Natural killer cell treated with Interleukin-12 subunit alpha and Interleukin-12 subunit beta and Interleukin-15 and Interleukin-18, amount 100 ng/mL, for 72 hours (primary cell): Measurements from ENCODE around the gene LYRM4. TPM values are rescaled to one million over a fixed set of nuclear protein-coding genes. Genes with fewer than 3 reads are reported as not detected.
"Not testable (repeated sequence)": the region's sequence is repeated elsewhere in the genome, so short reads cannot be mapped to it uniquely, and the experiment has no call there.

Source experiments
- ATAC-seq, 2 donors: fragments of 150-1000 bp; cut with Tn5 transposase in 1 of 2; sonication (Bioruptor Pico), chemical (Tn5 transposase) in 1 of 2; 2 replicates each; pipeline ENCODE4 v1.10.0; 2021
- DNase-seq: peaks from one replicate; pipeline ENCODE4 v3.0.0; 2022; ENCODE audit warnings: low spot score
- H3K27ac Mint-ChIP-seq, 2 donors: 1 replicate in 1 of 2; 2 replicates in 1 of 2; pipeline ENCODE4 v1.8.0; 2022; ENCODE audit warnings: mixed read lengths in 2 of 2, mild to moderate bottlenecking in 1 of 2, moderate library complexity in 1 of 2
- H3K27me3 Mint-ChIP-seq, 2 donors: 1 replicate in 1 of 2; 2 replicates in 1 of 2; pipeline ENCODE4 v1.8.0; 2022; ENCODE audit warnings: mixed read lengths in 2 of 2
- H3K36me3 Mint-ChIP-seq: one replicate; pipeline ENCODE4 v1.8.0; 2022; ENCODE audit warnings: mixed read lengths
- H3K4me1 Mint-ChIP-seq, 2 donors: 1 replicate in 1 of 2; 2 replicates in 1 of 2; pipeline ENCODE4 v1.8.0; 2022; ENCODE audit warnings: low read depth in 2 of 2, mixed read lengths in 2 of 2, mild to moderate bottlenecking in 1 of 2
- H3K4me3 Mint-ChIP-seq: one replicate; pipeline ENCODE4 v1.8.0; 2022; ENCODE audit warnings: mixed read lengths
- H3K9me3 Mint-ChIP-seq: 2 replicates; pipeline ENCODE4 v1.8.0; 2022; ENCODE audit warnings: mixed read lengths
- total RNA-seq, 2 donors: library from RNA; stranded (reverse); gene quantifications; one replicate each; pipeline ENCODE4 v1.2.3, GENCODE V29; 2022

Gene LYRM4
- total RNA-seq, 2 donors from 2014 or later, result 27.7 to 43.0 TPM

GRCh38 chr6:5127106-5127687 is 133.6 kb downstream of the LYRM4 start:
- no peaks in the 10 kb centered on the region for H3K9me3 Mint-ChIP-seq
- DNase-seq (no peak), ATAC-seq (no peak)
- H3K4me1 Mint-ChIP-seq, result no peaks in the 10 kb centered on the region
- H3K4me3 Mint-ChIP-seq, result no peak overlapping the region
- no peak overlapping the region for H3K27ac Mint-ChIP-seq
- no peaks in the 10 kb centered on the region for H3K27me3 Mint-ChIP-seq
- no peaks in the 10 kb centered on the region for H3K36me3 Mint-ChIP-seq

- H3K36me3 Mint-ChIP-seq, result no peaks in the 10 kb centered on the region
- no peak overlapping the region for H3K4me3 Mint-ChIP-seq
- ATAC-seq (no peak), DNase-seq (no peak)
- no peak overlapping the region for H3K27ac Mint-ChIP-seq
- H3K9me3 Mint-ChIP-seq, result no peaks in the 10 kb centered on the region
- no peaks in the 10 kb centered on the region for H3K4me1 Mint-ChIP-seq
- H3K27me3 Mint-ChIP-seq, result no peaks in the 10 kb centered on the region
Observed at GRCh38 chr6:5126214-5126613, 134.5 kb downstream of the LYRM4 start.

- Mint-ChIP-seq H3K27me3 (no peaks in the 10 kb centered on the region), H3K4me1 (no peaks in the 10 kb centered on the region), H3K9me3 (no peaks in the 10 kb centered on the region), H3K36me3 (no peaks in the 10 kb centered on the region), H3K27ac (no peak overlapping the region), H3K4me3 (no peak overlapping the region)
- DNase-seq (no peak), ATAC-seq (no peak)
Observed at GRCh38 chr6:5125152-5126006, 135.4 kb downstream of the LYRM4 start.

- Mint-ChIP-seq H3K9me3 (no peaks in the 10 kb centered on the region), H3K4me1 (no peaks in the 10 kb centered on the region), H3K27ac (no peak overlapping the region), H3K4me3 (no peak overlapping the region), H3K27me3 (no peaks in the 10 kb centered on the region), H3K36me3 (no peaks in the 10 kb centered on the region)
- DNase-seq, result no peak
- ATAC-seq, result no peak
Observed at GRCh38 chr6:5124526-5124925, 136.2 kb downstream of the LYRM4 start.

GRCh38 chr6:5123296-5124143 is 137.2 kb downstream of the LYRM4 start:
- Mint-ChIP-seq H3K27me3 (no peaks in the 10 kb centered on the region), H3K36me3 (no peaks in the 10 kb centered on the region), H3K9me3 (no peaks in the 10 kb centered on the region), H3K4me3 (no peak overlapping the region), H3K4me1 (no peaks in the 10 kb centered on the region), H3K27ac (no peak overlapping the region)
- DNase-seq (no peak), ATAC-seq (peak in 1 of 2 donors; percentile 43)

GRCh38 chr6:5122504-5123112 is 138.1 kb downstream of the LYRM4 start:
- no peak for ATAC-seq
- Mint-ChIP-seq H3K4me3 (no peak overlapping the region), H3K36me3 (no peaks in the 10 kb centered on the region)

GRCh38 chr6:5121956-5122355 is 138.8 kb downstream of the LYRM4 start:
- H3K9me3 Mint-ChIP-seq, result no peaks in the 10 kb centered on the region
- no peak for DNase-seq
- H3K36me3 Mint-ChIP-seq, result no peaks in the 10 kb centered on the region
- no peak overlapping the region for H3K27ac Mint-ChIP-seq
- no peaks in the 10 kb centered on the region for H3K27me3 Mint-ChIP-seq
- no peaks in the 10 kb centered on the region for H3K4me1 Mint-ChIP-seq
- no peak for ATAC-seq
- H3K4me3 Mint-ChIP-seq, result no peak overlapping the region

More at GRCh38 chr6:5122504-5123112, 138.1 kb downstream of the LYRM4 start:
- H3K4me1 Mint-ChIP-seq, result no peaks in the 10 kb centered on the region
- H3K27ac Mint-ChIP-seq, result no peak overlapping the region
- no peaks in the 10 kb centered on the region for H3K9me3 Mint-ChIP-seq
- H3K27me3 Mint-ChIP-seq, result no peaks in the 10 kb centered on the region
- DNase-seq, result no peak

- Mint-ChIP-seq H3K4me3 (no peak overlapping the region), H3K36me3 (no peaks in the 10 kb centered on the region), H3K27ac (no peak overlapping the region), H3K27me3 (no peaks in the 10 kb centered on the region), H3K9me3 (no peaks in the 10 kb centered on the region), H3K4me1 (no peaks in the 10 kb centered on the region)
- DNase-seq, result no peak
- ATAC-seq, result no peak
Observed at GRCh38 chr6:5121479-5121878, 139.3 kb downstream of the LYRM4 start.

- H3K27ac Mint-ChIP-seq, H3K4me1 Mint-ChIP-seq, H3K36me3 Mint-ChIP-seq, H3K27me3 Mint-ChIP-seq, ATAC-seq, DNase-seq, H3K4me3 Mint-ChIP-seq, H3K9me3 Mint-ChIP-seq: not testable (repeated sequence)
Observed at GRCh38 chr6:5120543-5120942, 140.2 kb downstream of the LYRM4 start.

- Mint-ChIP-seq H3K27ac (no peak overlapping the region), H3K36me3 (no peaks in the 10 kb centered on the region), H3K9me3 (no peaks in the 10 kb centered on the region), H3K4me1 (no peaks in the 10 kb centered on the region), H3K4me3 (no peak overlapping the region), H3K27me3 (no peaks in the 10 kb centered on the region)
- DNase-seq (no peak), ATAC-seq (no peak)
Observed at GRCh38 chr6:5120011-5120410, 140.7 kb downstream of the LYRM4 start.

- H3K36me3 Mint-ChIP-seq, result no peaks in the 10 kb centered on the region
- no peak overlapping the region for H3K27ac Mint-ChIP-seq
- H3K4me3 Mint-ChIP-seq, result no peak overlapping the region
- ATAC-seq (no peak), DNase-seq (no peak)
- no peaks in the 10 kb centered on the region for H3K4me1 Mint-ChIP-seq
- no peaks in the 10 kb centered on the region for H3K9me3 Mint-ChIP-seq
- H3K27me3 Mint-ChIP-seq, result no peaks in the 10 kb centered on the region
Observed at GRCh38 chr6:5119090-5119951, 141.4 kb downstream of the LYRM4 start.

- ATAC-seq, result no peak
- Mint-ChIP-seq H3K4me1 (no peaks in the 10 kb centered on the region), H3K36me3 (no peaks in the 10 kb centered on the region), H3K4me3 (no peak overlapping the region), H3K27ac (no peak overlapping the region), H3K9me3 (no peaks in the 10 kb centered on the region), H3K27me3 (no peaks in the 10 kb centered on the region)
- DNase-seq, result no peak
Observed at GRCh38 chr6:5116243-5116991, 144.3 kb downstream of the LYRM4 start.
